Measurements from ENCODE around the gene UBASH3A.
"Not testable (repeated sequence)": the region's sequence is repeated elsewhere in the genome, so short reads cannot be mapped to it uniquely, and the experiment has no call there.

UBASH3A gene

DNA sequence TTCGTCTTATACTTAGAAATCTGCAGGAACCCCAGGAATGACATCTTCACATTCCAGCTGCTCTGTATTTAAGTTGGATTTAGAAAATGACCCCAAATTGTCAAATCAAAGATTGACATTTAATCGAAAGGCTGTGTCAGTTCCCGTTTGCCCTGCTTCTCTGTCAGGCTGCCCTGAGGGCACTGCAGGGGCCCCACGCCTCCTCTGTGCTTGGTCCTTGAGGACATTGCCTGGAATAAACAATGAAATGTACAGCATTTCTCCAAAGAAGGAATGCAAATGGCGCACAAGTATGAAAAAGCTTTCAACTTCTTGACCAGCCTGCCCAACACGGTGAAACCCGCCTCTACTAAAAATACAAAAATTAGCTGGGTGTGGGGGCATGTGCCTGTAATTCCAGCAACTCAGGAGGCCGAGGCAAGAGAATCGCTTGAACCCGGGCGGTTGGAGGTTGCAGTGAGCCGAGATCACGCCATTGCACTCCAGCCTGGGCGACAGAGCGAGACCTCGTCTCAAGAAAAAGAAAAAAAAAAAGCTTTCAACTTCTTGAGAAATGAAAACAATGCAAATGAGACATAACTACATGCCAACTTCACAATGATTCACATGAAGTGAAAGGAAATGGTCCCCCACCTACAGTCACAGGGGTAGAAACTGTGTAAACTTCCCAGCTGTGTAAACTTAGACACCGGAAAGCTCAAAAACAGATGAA lies 10.8 kb upstream of the UBASH3A start:
- DNase-seq: no peak

DNA sequence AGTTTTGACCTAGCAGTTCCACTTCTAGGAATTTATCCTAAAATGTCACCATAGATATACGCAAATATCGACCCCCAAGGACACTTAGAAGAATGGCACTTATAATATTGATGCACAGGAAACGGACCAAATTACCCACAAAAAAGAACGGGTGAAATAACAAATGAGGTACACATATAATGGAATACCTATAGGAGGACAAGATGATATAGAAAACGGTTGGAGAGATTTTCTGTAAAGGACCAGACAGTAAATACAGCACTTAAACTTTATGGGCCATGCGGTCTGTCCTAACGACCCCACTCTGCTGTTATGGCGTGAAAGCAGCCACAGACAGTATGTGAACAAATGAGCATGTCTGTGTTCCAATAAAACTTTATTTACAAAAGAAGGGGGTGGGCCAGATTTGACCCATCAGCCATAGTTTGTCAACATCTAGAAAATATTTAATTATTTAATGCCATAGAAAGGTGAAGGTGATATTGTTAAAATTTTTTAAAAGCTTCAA lies 10.2 kb upstream of the UBASH3A start:
- no peak for DNase-seq

- no peak for DNase-seq
Measured at GRCh38 chr21:42395302-42395701, 8.4 kb upstream of the UBASH3A start.

GRCh38 chr21:42395905-42396651 lies 7.6 kb upstream of the UBASH3A start, which contains the start of gene TMPRSS3:
TSS of gene TMPRSS3 (minus strand) at chr21:42396052. CDS start at chr21:42395417, 635 bp downstream.
- no peak for DNase-seq

DNA sequence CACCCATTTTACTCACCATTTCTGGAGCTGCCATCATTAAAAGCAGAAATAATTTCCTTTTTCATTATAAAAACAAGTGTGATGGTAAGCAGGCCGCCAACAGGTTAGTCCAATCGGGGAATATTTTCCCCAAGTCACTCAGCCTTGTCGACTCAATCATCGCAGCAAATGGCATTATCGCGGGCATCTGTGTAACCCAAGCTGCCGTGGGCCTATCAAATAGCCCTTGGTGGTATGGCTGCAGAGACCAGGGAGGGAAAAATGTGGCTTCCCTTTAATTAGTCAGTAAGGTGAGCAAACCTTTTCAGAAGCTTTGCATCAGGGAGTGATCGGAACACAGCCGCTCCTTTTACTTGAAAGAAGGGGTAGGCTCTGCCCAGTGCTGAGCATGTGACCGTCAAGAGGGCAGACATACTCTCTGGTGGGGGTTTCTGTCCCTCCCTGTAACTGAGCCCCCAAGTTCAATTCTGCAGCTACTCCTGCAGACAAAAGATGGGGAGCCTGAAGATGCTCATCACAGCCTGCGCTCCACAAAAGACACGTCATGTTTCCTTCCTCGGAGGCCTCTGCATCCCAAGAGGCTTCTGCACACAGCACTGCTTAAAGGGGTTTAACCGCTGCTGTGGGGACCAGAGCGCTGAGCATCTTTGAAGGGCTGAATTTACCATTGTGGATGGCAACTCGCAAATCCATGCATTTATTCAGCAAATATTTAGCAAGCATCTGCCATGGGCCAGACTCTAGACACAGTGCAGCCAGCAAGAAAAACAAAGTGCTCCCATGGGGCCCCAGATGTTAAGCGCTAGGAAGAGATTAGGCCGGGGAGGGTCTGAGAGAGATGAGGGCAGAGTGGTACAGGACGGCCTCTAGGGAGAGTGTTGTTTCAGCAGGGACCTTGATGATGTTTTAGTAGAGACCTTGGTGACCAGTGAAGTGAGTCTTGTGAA lies 6.6 kb upstream of the UBASH3A start:
- DNase-seq: no peak

- no peak for DNase-seq
Measured at GRCh38 chr21:42397746-42398394, 5.8 kb upstream of the UBASH3A start.

DNA sequence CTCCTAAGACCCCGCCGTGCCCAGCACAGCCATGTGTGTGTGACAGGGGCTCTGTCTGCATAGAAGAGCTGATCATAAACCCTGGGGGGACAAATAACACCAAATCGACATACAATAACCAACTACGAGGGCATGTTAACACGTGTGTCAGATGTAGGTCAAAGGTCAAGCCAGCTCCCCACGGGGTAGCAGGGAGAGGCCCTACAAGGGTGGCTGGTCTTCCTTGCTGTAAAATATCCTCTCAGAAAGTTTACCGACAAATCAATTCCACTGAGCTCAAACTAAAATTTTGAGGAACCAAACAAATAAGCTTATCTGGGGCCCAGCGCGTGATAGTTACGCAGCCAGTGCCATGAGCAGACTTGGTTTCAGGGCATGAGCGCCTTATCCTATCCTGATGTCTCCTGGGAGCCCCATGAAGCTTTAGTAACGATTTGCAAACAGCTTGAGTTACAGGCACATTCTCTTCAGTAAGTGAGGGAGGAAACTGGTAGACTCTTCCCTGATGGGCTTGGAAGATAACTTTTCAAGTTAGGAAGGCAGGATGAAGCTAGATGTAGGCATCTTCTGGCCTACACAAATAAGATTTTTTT lies 5.2 kb upstream of the UBASH3A start:
- no peak for DNase-seq

DNA sequence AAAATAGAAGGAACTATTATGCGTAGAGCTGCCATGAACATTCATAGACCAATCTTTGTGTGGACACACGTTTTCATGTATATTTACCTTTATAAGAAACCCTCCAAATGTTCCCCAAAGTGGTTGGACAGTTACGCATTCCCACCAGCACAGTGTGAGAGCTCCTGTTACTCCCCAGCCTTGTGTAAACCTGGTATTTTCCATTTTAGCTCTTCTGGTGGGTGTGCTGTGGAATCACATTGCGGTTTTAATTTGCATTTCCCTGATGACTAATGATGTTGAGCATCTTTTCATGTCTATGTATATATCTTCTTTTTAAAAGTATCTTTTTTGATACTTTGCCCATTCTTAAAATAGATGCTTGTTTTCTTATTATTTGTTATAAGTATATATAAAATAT lies 3.2 kb upstream of the UBASH3A start:
- DNase-seq: no peak

GRCh38 chr21:42401154-42401553 lies 2.5 kb upstream of the UBASH3A start:
- DNase-seq: no peak

GRCh38 chr21:42401820-42402251 lies 1.9 kb upstream of the UBASH3A start:
- DNase-seq: no peak

DNA sequence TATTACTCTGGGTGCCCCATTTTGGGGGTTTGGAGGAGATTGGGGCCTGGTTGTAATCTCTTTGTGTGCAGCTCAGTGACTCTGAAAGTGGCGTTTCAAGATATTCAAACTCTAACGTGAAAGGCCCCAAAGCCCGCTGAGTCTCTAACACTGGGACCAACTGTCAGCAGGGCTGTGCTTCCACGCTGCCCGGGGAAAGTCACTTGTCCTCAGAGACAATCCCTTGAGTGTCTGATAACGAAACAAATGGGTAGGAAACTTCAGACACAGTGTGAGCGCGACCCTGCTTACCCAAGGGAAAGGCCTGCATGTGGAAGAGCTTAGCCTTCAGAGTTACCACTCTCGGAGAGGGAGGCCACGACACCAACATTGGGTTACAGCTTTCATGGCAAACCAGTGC lies 837 bp downstream of the UBASH3A start:
- DNase-seq: no peak

DNA sequence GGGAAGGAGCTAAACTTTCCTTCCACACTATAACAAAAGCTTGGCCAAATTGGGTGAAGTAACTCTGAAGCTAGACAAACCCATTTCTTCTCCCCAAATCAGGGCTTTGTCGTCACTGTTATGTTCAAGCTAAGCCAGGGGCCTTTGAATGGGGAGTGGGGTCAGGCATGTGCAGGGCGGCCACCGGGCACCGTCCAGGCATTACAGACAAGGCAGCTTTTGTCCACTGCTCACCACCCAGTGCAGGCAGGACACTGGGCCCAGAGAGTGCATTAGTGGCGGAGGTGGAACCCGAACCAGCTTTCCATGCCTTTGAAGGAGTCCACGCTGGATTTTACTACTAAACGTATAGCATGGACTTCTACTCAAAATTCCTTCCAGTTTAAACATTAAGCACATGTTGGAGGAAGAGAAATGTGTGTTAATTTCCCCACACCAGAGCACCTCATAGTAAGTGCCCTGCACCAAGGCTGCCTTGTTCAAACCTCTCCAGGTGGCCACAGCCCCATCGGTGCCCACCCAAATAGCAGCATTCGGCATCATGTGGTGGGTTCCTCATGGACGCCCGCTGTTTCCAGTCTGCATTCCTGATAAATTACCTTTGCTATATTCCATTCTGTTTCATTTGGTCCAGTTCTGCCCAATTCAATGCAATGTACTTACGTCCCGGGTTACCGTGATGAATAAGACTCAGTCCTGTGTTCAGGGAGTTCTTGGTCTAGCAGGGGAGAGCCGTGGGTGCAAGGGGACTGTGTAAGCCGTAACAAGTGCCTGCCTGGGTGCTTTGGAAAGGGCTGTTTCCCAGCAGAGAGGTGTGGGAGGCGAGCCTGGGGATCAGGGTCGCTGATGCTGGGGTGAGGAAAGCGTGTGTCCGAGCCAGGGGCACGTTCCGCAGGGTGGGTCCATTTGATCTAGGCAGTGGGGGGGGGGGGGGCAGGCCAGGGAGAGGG lies 1.6 kb downstream of the UBASH3A start:
- no peak for DNase-seq

DNA sequence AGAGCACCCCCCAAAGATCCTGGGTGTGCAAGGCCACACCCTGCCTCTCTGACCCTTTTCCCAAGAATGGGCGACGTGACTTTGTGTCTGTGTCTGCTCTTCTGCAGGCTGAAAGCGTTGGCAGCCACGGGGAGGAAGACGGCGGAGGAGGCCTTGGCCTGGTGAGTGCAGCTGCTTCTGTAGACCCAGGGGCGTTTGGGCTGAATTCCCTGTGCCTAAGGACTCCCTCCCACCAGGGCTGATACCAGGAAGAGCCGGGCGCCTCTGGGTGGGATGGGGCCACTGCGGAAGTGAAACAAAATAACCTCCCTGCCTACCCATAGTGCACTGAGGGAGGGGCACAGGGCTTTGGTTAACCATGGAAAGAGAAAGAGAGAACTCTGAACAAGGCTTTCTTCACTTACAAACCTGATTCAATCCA lies 2.5 kb downstream of the UBASH3A start:
- DNase-seq: peak; percentile 19

- no peak for DNase-seq
Measured at GRCh38 chr21:42406866-42407265, 3.2 kb downstream of the UBASH3A start.

DNA sequence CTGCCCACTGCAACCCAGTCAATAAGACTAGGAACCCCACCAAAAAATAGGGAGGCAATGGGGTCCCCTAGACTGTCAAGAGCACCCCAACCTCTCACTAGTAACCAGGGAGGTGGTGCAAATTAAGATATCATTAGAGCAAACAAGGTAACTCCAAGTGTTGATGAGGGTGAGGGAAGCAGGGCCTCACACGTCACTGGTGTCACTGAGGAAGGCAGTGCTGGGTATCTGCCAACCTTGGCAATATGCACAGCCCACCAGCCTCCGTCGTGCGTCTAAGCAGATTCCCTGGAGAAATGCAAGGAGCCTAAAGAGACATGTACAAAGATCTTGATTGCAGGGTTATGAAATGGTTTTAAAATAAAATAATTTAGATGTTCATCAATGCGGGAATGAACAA lies 3.8 kb downstream of the UBASH3A start:
- no peak for DNase-seq

DNA sequence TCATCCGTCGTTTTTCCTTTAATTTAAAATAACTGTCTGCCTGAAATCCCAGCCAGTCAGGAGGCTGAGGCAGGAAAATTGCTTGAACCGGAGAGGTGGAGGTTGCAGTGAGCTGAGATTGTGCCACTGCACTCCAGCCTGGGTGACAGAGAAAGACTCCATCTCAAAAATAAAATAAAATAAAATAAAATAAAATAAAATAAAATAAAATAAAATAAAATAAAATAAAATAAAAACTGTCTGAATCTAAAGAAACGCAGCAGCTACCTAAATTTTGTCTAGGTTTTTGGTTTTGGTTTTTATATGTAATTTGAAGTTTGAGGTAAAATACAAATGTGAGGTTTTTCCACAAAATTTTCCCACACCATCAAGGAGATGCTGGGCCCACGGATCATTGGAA lies 5.0 kb downstream of the UBASH3A start:
- not testable (repeated sequence) for DNase-seq

GRCh38 chr21:42409366-42409765 lies 5.7 kb downstream of the UBASH3A start:
- DNase-seq: no peak

GRCh38 chr21:42411197-42411869 lies 7.6 kb downstream of the UBASH3A start:
- no peak for DNase-seq

GRCh38 chr21:42411891-42412635 lies 8.4 kb downstream of the UBASH3A start:
- no peak for DNase-seq

GRCh38 chr21:42412636-42412933 lies 8.9 kb downstream of the UBASH3A start:
- DNase-seq: no peak
